ENCODE measurements around the gene FAM47E.
"Not testable (repeated sequence)": the region's sequence is repeated elsewhere in the genome, so short reads cannot be mapped to it uniquely, and the experiment has no call there.

The FAM47E gene

GRCh38 chr4:76282941-76283689 lies 31.6 kb downstream of the FAM47E start:
- no peaks in the 10 kb centered on the region for H3K36me3 ChIP-seq (ENCODE audit: insufficient read depth)
- no peak for TF ChIP-seq CTCF (conservative IDR thresholded peaks at IDR 0.05; ENCODE audit: low read depth, low read length)
- H3K27ac ChIP-seq, result no peak overlapping the region
- no peak overlapping the region for H3K9ac ChIP-seq
- no peaks in the 10 kb centered on the region for H4K20me1 ChIP-seq (ENCODE audit: insufficient read depth)
- H3K79me2 ChIP-seq (ENCODE audit: insufficient read depth, low read depth), result no peaks in the 10 kb centered on the region
- H3K4me2 ChIP-seq, result no peak overlapping the region
- no peak overlapping the region for H2AFZ ChIP-seq (ENCODE audit: low read depth)
- no peak overlapping the region for H3K4me3 ChIP-seq (IDR thresholded peaks at IDR 0.05; ENCODE audit: insufficient read depth, low read depth, low read length)
- H3K27me3 ChIP-seq (ENCODE audit: insufficient read depth, low read depth), result no peaks in the 10 kb centered on the region
- peaks cover 10% of the 10 kb centered on the region for H3K4me1 ChIP-seq (ENCODE audit: low read depth, poor library complexity, severe bottlenecking)

DNA sequence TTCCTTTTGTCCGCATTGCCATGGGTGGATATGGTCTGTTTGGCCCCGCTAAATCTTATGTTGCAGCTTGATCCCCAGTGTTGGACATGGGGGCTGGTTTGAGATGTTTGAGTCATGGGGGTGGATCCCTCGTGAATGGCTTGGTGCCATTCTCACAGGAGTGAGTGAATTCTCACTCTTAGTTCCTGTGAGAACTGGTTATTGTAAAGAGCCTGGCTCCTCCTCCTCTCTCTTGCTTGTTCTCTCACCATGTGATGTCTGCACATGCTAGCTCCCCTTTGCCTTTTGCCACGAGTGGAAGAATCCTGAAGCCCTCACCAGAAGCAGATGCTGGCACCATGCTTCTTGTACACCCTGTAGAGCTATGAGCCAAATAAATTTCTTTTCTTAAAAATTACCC lies 32.4 kb downstream of the FAM47E start:
- no peaks in the 10 kb centered on the region for H3K79me2 ChIP-seq (ENCODE audit: insufficient read depth, low read depth)
- no peaks in the 10 kb centered on the region for H4K20me1 ChIP-seq (ENCODE audit: insufficient read depth)
- no peak for TF ChIP-seq CTCF (conservative IDR thresholded peaks at IDR 0.05; ENCODE audit: low read depth, low read length)
- H3K4me2 ChIP-seq, result no peak overlapping the region
- no peak overlapping the region for H3K9ac ChIP-seq
- H3K27ac ChIP-seq, result no peak overlapping the region
- H3K4me1 ChIP-seq (ENCODE audit: low read depth, poor library complexity, severe bottlenecking), result peaks cover 3% of the 10 kb centered on the region
- H3K36me3 ChIP-seq (ENCODE audit: insufficient read depth), result no peaks in the 10 kb centered on the region
- no peak overlapping the region for H2AFZ ChIP-seq (ENCODE audit: low read depth)
- H3K4me3 ChIP-seq (IDR thresholded peaks at IDR 0.05; ENCODE audit: insufficient read depth, low read depth, low read length), result no peak overlapping the region
- no peaks in the 10 kb centered on the region for H3K27me3 ChIP-seq (ENCODE audit: insufficient read depth, low read depth)

DNA sequence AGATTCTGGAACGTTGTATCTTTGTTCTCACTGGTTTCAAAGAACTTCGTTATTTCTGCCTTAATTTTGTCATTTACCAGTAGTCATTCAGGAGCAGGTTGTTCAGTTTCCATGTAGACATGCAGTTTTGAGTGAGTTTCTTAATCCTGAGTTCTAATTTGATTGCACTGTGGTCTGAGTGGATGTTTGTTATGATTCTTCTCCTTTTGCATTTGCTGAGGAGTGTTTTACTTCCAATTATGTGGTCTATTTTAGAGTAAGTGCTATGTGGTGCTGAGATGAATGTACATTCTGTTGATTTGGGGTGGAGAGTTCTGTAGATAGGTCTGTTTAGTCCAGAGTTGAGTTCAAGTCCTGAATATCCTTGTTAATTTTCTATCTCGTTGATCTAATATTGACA lies 36.3 kb downstream of the FAM47E start:
- not testable (repeated sequence) for H3K36me3 ChIP-seq (ENCODE audit: insufficient read depth); H3K4me1 ChIP-seq (ENCODE audit: low read depth, poor library complexity, severe bottlenecking); H3K4me2 ChIP-seq; H2AFZ ChIP-seq (ENCODE audit: low read depth); H3K27ac ChIP-seq; H3K9ac ChIP-seq; H4K20me1 ChIP-seq (ENCODE audit: insufficient read depth); H3K4me3 ChIP-seq (IDR thresholded peaks at IDR 0.05; ENCODE audit: insufficient read depth, low read depth, low read length); H3K27me3 ChIP-seq (ENCODE audit: insufficient read depth, low read depth); H3K79me2 ChIP-seq (ENCODE audit: insufficient read depth, low read depth)

- Histone ChIP-seq H3K36me3 (ENCODE audit: insufficient read depth) (no peaks in the 10 kb centered on the region), H3K9ac (no peak overlapping the region), H4K20me1 (ENCODE audit: insufficient read depth) (no peaks in the 10 kb centered on the region), H3K27ac (no peak overlapping the region), H3K27me3 (ENCODE audit: insufficient read depth, low read depth) (no peaks in the 10 kb centered on the region), H3K4me1 (ENCODE audit: low read depth, poor library complexity, severe bottlenecking) (peaks cover 15% of the 10 kb centered on the region), H3K4me3 (IDR thresholded peaks at IDR 0.05; ENCODE audit: insufficient read depth, low read depth, low read length) (no peak overlapping the region), H3K4me2 (no peak overlapping the region), H3K79me2 (ENCODE audit: insufficient read depth, low read depth) (no peaks in the 10 kb centered on the region), H2AFZ (ENCODE audit: low read depth) (no peak overlapping the region)
- TF ChIP-seq CTCF (conservative IDR thresholded peaks at IDR 0.05; ENCODE audit: low read depth, low read length), result no peak
Measured at GRCh38 chr4:76292730-76293129, 41.2 kb downstream of the FAM47E start.

GRCh38 chr4:76293772-76294171 lies 42.3 kb downstream of the FAM47E start:
- Histone ChIP-seq H2AFZ (ENCODE audit: low read depth) (no peak overlapping the region), H3K36me3 (ENCODE audit: insufficient read depth) (no peaks in the 10 kb centered on the region), H3K9ac (no peak overlapping the region), H3K4me2 (no peak overlapping the region), H3K79me2 (ENCODE audit: insufficient read depth, low read depth) (no peaks in the 10 kb centered on the region), H4K20me1 (ENCODE audit: insufficient read depth) (no peaks in the 10 kb centered on the region), H3K27ac (no peak overlapping the region), H3K4me1 (ENCODE audit: low read depth, poor library complexity, severe bottlenecking) (peaks cover 22% of the 10 kb centered on the region), H3K4me3 (IDR thresholded peaks at IDR 0.05; ENCODE audit: insufficient read depth, low read depth, low read length) (no peak overlapping the region), H3K27me3 (ENCODE audit: insufficient read depth, low read depth) (no peaks in the 10 kb centered on the region)
- TF ChIP-seq CTCF (conservative IDR thresholded peaks at IDR 0.05; ENCODE audit: low read depth, low read length), result no peak

Measured in KMS-11 (cell line).